GM15510 (cell line): Measurements from ENCODE around the gene RTL5.

Experiments
- POLR2A ChIP-seq: IDR thresholded peaks from 3 replicates; pipeline ENCODE4 v1.6.1; 2011; ENCODE audit warnings: borderline replicate concordance; ENCODE audit not compliant: insufficient read length; ENCODE audit errors: extremely low read depth

The RTL5 gene

DNA sequence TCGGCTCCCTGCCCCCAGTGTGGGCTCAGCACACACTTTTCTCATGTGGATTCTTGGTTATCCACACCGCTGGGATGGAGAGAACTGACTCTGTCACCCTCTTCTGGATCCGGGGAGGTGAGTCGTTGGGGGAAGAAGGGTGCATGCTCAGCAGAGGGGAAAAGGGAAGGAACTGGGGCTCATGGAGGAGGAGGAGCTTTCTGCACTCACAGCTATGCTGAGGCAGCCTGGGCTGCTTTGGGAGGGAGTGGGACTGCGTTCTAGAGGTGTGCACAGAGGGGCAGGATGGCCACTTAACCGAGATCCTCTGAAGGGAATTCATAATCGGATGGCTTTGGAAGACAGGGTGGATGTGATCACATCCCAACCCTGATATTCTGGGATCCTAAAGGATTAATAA is 51.6 kb downstream of the RTL5 start:
- no peak for TF ChIP-seq POLR2A

- TF ChIP-seq POLR2A = no peak
These were observed 52.1 kb downstream of the RTL5 start for GRCh38 chrX:72079607-72080006.

GRCh38 chrX:72078411-72078810 is 53.3 kb downstream of the RTL5 start:
- TF ChIP-seq POLR2A = no peak
